Thoracic aorta (tissue), 2 donors: ENCODE results near the gene SGCG. TPM values are rescaled to one million over a fixed set of nuclear protein-coding genes. Genes with fewer than 3 reads are reported as not detected.
"Not testable (repeated sequence)": the region's sequence is repeated elsewhere in the genome, so short reads cannot be mapped to it uniquely, and the experiment has no call there.

ENCODE experiments used
- ATAC-seq: fragments of 150-250 bp; one replicate; pipeline ENCODE4 v1.8.0; 2017; ENCODE audit warnings: low read depth; ENCODE audit not compliant: insufficient number of reproducible peaks, low FRiP score
- DNase-seq: peaks from one replicate; pipeline ENCODE4 v3.0.0-alpha.2; 2020; ENCODE audit warnings: low spot score
- H3K27ac ChIP-seq, 2 donors: fragments of 200-600 bp; sonication (generic); 1 replicate in 1 of 2; 2 replicates in 1 of 2; pipeline ENCODE4 v1.5.1; 2016; ENCODE audit warnings: mild to moderate bottlenecking in 2 of 2, moderate library complexity in 2 of 2
- H3K27me3 ChIP-seq: fragments of 200-600 bp; sonication (generic); replicated peaks from 2 replicates; pipeline ENCODE4 v1.6.0; 2016; ENCODE audit warnings: mild to moderate bottlenecking; ENCODE audit not compliant: insufficient read depth
- H3K36me3 ChIP-seq: fragments of 200-600 bp; sonication (generic); one replicate; pipeline ENCODE4 v1.5.1; 2016
- H3K4me1 ChIP-seq, 2 donors: fragments of 200-600 bp; sonication (generic); 1 replicate in 1 of 2; 2 replicates in 1 of 2; pipeline versions ENCODE4 v1.5.1 to v1.6.0; 2016; ENCODE audit warnings: low read depth in 2 of 2, mild to moderate bottlenecking in 1 of 2; ENCODE audit not compliant: control insufficient read depth in 1 of 2
- H3K4me3 ChIP-seq: fragments of 200-600 bp; sonication (generic); 2 replicates; pipeline ENCODE4 v1.5.1; 2016; ENCODE audit warnings: mild to moderate bottlenecking
- H3K9me3 ChIP-seq: fragments of 200-600 bp; sonication (generic); 2 replicates; pipeline ENCODE4 v1.5.1; 2016
- CTCF ChIP-seq: fragments of 200-600 bp; sonication (generic); IDR thresholded peaks from one replicate; pipeline ENCODE4 v1.5.1; 2019; ENCODE audit warnings: antibody characterized with exemption
- total RNA-seq, 2 donors: library from RNA; depleted of rRNA; stranded (reverse); fragments of >200 nt; gene quantifications; one replicate each; pipeline versions ENCODE4 v1.1.0 to v1.2.3, GENCODE V29; 2016

SGCG gene
- total RNA-seq, 2 donors from 2014 or later, result 2.0 to 3.4 TPM

- DNase-seq (no peak), ATAC-seq (no peak)
- TF ChIP-seq CTCF, result no peak
- Histone ChIP-seq H3K27ac (no peak overlapping the region), H3K27me3 (no peaks in the 10 kb centered on the region), H3K4me1 (no peaks in the 10 kb centered on the region), H3K9me3 (no peaks in the 10 kb centered on the region), H3K4me3 (no peak overlapping the region), H3K36me3 (no peaks in the 10 kb centered on the region)
Measured at GRCh38 chr13:23205807-23206206, 25.0 kb downstream of the SGCG start.

GRCh38 chr13:23212671-23213070, 31.9 kb downstream of the SGCG start:
- no peak for TF ChIP-seq CTCF
- no peak for ATAC-seq
- H3K4me1 ChIP-seq, result no peaks in the 10 kb centered on the region

GRCh38 chr13:23231241-23231640, 50.5 kb downstream of the SGCG start:
- H3K4me3 ChIP-seq, result no peak overlapping the region
- no peak overlapping the region for H3K27ac ChIP-seq
- H3K4me1 ChIP-seq, result no peaks in the 10 kb centered on the region
- ATAC-seq (no peak), DNase-seq (no peak)
- no peaks in the 10 kb centered on the region for H3K36me3 ChIP-seq
- no peak for TF ChIP-seq CTCF
- H3K9me3 ChIP-seq, result no peaks in the 10 kb centered on the region
- no peaks in the 10 kb centered on the region for H3K27me3 ChIP-seq

More at GRCh38 chr13:23212671-23213070, 31.9 kb downstream of the SGCG start:
- Histone ChIP-seq H3K36me3 (no peaks in the 10 kb centered on the region), H3K9me3 (no peaks in the 10 kb centered on the region), H3K27ac (no peak overlapping the region), H3K4me3 (no peak overlapping the region), H3K27me3 (no peaks in the 10 kb centered on the region)
- no peak for DNase-seq

GRCh38 chr13:23235994-23236393, 55.2 kb downstream of the SGCG start:
- no peak for ATAC-seq
- DNase-seq, result no peak
- Histone ChIP-seq H3K27me3 (no peaks in the 10 kb centered on the region), H3K4me3 (no peak overlapping the region), H3K36me3 (no peaks in the 10 kb centered on the region), H3K9me3 (no peaks in the 10 kb centered on the region), H3K4me1 (no peaks in the 10 kb centered on the region), H3K27ac (no peak overlapping the region)
- TF ChIP-seq CTCF, result no peak

GRCh38 chr13:23243066-23243465, 62.3 kb downstream of the SGCG start:
- no peak for TF ChIP-seq CTCF
- Histone ChIP-seq H3K9me3 (no peaks in the 10 kb centered on the region), H3K4me1 (no peaks in the 10 kb centered on the region), H3K27ac (no peak overlapping the region), H3K36me3 (no peaks in the 10 kb centered on the region), H3K4me3 (no peak overlapping the region), H3K27me3 (no peaks in the 10 kb centered on the region)
- ATAC-seq (no peak), DNase-seq (no peak)

GRCh38 chr13:23248410-23248809, 67.6 kb downstream of the SGCG start:
- not testable (repeated sequence) for H3K27ac ChIP-seq, H3K4me1 ChIP-seq, H3K9me3 ChIP-seq, H3K4me3 ChIP-seq, DNase-seq, H3K36me3 ChIP-seq, ATAC-seq, H3K27me3 ChIP-seq
